ENCODE results near the gene AURKAIP1.

AURKAIP1 gene

DNA sequence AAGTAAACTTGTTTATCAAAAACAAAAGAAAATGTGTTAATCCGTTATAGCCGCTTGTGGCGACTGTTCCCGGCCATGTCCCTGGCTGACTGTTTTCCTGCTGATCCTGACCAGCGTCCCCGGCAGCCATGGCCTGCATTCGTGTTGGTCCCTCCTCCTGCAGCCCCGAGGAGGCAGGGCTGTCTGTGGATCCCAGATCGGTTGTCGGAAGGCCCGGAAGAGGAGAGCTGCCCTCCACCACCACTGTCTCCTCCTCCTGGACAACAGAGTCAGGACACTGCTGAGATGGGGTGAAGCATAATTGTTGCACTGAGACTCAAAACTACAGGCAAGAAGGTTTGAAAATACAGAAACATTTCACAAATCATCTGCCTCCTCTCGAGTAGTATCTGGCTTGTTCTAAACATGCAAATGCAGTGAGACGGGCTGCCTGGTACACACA lies 13.0 kb downstream of the AURKAIP1 start:
- H3K4me3 ChIP-seq (ENCODE audit: low read length in 2 of 2), result peak overlapping the region in 1 of 2 donors; percentile 28
- H3K36me3 ChIP-seq (ENCODE audit: control insufficient read depth in 2 of 2, insufficient read depth in 2 of 2, low read length in 2 of 2), result no peaks in the 10 kb centered on the region
- peaks cover 12 to 14% of the 10 kb centered on the region in 2 donors for H3K27me3 ChIP-seq (ENCODE audit: control insufficient read depth in 2 of 2, insufficient read depth in 2 of 2, low read length in 2 of 2)
- H3K9me3 ChIP-seq (ENCODE audit: control insufficient read depth in 2 of 2, low read length in 2 of 2), result no peaks in the 10 kb centered on the region
- H3K9ac ChIP-seq (ENCODE audit: low read depth in 1 of 2, low read length in 2 of 2), result peak overlapping the region in 1 of 2 donors; percentile 12
- peak overlapping the region; percentile 48 to 64 for H3K27ac ChIP-seq (ENCODE audit: low read depth in 2 of 2, low read length in 2 of 2)
- H3K4me1 ChIP-seq (ENCODE audit: control insufficient read depth in 2 of 2, insufficient read depth in 2 of 2, low read length in 2 of 2), result peaks cover 4% of the 10 kb centered on the region in 2 donors

DNA sequence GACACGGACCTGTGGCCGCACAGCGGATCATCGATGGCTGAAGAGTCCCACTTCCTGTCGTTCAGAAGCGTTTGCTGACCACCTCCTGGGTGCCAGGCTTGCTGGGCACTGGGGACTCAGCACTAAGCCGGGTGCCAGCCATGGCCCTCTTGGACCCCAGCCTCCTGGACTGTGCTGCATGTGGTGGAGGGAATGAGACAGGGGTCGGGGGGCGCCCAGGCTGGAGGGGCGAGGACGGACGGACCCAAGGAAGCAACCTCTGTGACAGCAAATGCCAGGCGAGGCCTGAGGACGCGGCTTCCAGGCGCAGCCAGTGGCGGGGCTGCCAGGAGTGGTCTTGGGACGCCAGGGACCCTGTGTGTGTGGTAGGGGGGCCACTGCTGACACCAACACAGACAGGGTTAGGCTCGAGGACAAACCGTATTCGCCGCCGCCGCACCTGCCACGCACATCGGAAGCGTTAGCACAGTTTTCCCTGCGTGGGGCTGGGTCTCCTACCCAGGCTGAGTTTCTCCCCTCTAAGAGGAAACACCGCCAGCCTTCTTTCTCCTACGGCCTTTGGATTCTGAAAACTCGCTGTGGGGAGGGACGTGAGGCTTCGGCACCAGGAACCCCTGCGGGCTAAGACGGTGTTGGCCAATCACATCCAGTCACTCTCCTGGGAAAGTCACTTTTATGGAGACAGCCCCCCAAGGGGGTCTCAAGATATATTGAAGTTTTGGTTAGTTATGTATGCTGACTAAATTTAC lies 13.6 kb downstream of the AURKAIP1 start:
- Histone ChIP-seq H3K9me3 (ENCODE audit: control insufficient read depth in 2 of 2, low read length in 2 of 2) (no peaks in the 10 kb centered on the region), H3K27ac (ENCODE audit: low read depth in 2 of 2, low read length in 2 of 2) (peak overlapping the region; percentile 48 to 64), H3K27me3 (ENCODE audit: control insufficient read depth in 2 of 2, insufficient read depth in 2 of 2, low read length in 2 of 2) (peaks cover 12 to 14% of the 10 kb centered on the region in 2 donors), H3K36me3 (ENCODE audit: control insufficient read depth in 2 of 2, insufficient read depth in 2 of 2, low read length in 2 of 2) (no peaks in the 10 kb centered on the region), H3K9ac (ENCODE audit: low read depth in 1 of 2, low read length in 2 of 2) (peak overlapping the region in 1 of 2 donors; percentile 12), H3K4me1 (ENCODE audit: control insufficient read depth in 2 of 2, insufficient read depth in 2 of 2, low read length in 2 of 2) (peaks cover 4% of the 10 kb centered on the region in 2 donors), H3K4me3 (ENCODE audit: low read length in 2 of 2) (no peak overlapping the region)

DNA sequence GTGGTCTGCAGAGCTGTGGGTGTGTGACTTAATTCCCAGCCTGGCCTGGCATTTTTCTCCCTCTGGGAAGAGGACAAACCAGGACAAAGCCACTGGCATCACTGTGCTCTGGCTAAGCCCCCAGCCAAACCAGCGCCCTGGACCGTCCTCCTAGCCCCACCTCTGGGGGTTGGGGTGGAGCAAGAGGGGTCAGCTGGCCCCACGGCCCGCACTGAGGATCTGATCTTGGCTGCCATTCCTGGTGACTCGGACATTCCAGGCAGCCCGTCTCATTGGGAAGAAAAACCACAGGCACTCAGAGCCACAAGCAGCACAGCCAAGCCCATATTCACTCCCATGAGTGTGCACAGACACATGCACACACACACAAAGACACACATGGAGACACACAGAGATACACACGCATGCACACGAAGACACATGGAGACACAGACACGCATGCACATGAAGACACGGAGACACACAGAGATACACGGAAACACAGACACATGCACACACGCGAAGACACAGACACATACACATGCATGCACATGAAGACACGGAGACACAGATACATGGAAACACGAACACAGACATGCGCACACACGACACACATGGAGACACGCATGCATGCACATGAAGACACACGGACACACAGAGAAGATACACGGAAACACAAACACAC lies 14.4 kb downstream of the AURKAIP1 start:
- peak overlapping the region; percentile 3 to 38 for H3K27ac ChIP-seq (ENCODE audit: low read depth in 2 of 2, low read length in 2 of 2)
- H3K9ac ChIP-seq (ENCODE audit: low read depth in 1 of 2, low read length in 2 of 2), result no peak overlapping the region
- H3K27me3 ChIP-seq (ENCODE audit: control insufficient read depth in 2 of 2, insufficient read depth in 2 of 2, low read length in 2 of 2), result peaks cover 12 to 14% of the 10 kb centered on the region in 2 donors
- H3K4me3 ChIP-seq (ENCODE audit: low read length in 2 of 2), result no peak overlapping the region
- no peaks in the 10 kb centered on the region for H3K9me3 ChIP-seq (ENCODE audit: control insufficient read depth in 2 of 2, low read length in 2 of 2)
- H3K4me1 ChIP-seq (ENCODE audit: control insufficient read depth in 2 of 2, insufficient read depth in 2 of 2, low read length in 2 of 2), result peaks cover 4% of the 10 kb centered on the region in 2 donors
- no peaks in the 10 kb centered on the region for H3K36me3 ChIP-seq (ENCODE audit: control insufficient read depth in 2 of 2, insufficient read depth in 2 of 2, low read length in 2 of 2)

DNA sequence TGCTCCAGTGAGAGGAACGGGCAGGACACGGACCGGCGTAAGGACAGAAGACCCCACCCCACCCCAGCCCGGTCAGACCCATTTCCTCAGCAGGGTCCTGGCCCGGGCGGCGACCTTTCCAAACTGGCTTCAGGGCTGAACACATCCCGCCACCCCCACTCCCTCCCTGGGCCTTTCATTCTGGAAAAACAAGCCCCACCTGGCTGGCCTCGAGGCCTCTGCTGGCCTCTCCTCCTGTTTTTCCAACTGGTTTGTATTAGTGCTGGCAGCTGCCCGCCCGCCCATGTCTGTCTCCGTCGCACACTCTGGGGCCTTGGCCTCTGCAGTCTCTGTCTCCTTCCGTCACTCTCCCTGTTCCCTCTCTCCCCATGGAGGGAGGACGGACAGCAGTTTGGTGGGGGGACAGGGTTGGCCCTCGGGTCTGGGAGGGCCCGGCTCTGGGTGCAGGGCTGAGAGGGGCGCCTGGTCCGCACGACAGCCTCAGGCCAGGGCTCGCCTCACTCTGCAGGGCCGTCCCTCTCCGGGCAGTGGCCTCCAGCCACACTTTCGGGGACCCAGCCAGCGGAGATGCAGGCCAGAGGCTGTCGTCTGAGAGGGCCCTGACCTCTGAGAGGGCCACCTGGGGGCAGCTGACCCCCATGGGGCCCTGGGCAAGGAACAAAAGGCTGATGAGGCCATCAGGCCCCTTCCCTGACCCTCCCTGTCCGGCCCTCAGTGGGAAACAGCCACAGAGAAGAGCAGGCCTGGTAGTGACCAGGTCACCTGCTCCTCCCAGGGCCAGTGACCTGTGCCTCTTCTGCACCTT lies 15.1 kb downstream of the AURKAIP1 start:
- Histone ChIP-seq H3K4me3 (ENCODE audit: low read length in 2 of 2) (no peak overlapping the region), H3K9ac (ENCODE audit: low read depth in 1 of 2, low read length in 2 of 2) (peak overlapping the region in 1 of 2 donors; percentile 42), H3K4me1 (ENCODE audit: control insufficient read depth in 2 of 2, insufficient read depth in 2 of 2, low read length in 2 of 2) (peaks cover 4% of the 10 kb centered on the region in 2 donors), H3K9me3 (ENCODE audit: control insufficient read depth in 2 of 2, low read length in 2 of 2) (no peaks in the 10 kb centered on the region), H3K27ac (ENCODE audit: low read depth in 2 of 2, low read length in 2 of 2) (peak overlapping the region; percentile 79 to 82), H3K36me3 (ENCODE audit: control insufficient read depth in 2 of 2, insufficient read depth in 2 of 2, low read length in 2 of 2) (no peaks in the 10 kb centered on the region), H3K27me3 (ENCODE audit: control insufficient read depth in 2 of 2, insufficient read depth in 2 of 2, low read length in 2 of 2) (peaks cover 12 to 14% of the 10 kb centered on the region in 2 donors)

GRCh38 chr1:1359308-1359663 lies 15.7 kb downstream of the AURKAIP1 start:
- Histone ChIP-seq H3K4me3 (ENCODE audit: low read length in 2 of 2) (no peak overlapping the region), H3K27me3 (ENCODE audit: control insufficient read depth in 2 of 2, insufficient read depth in 2 of 2, low read length in 2 of 2) (peaks cover 15 to 16% of the 10 kb centered on the region in 2 donors), H3K27ac (ENCODE audit: low read depth in 2 of 2, low read length in 2 of 2) (peak overlapping the region; percentile 79 to 82), H3K36me3 (ENCODE audit: control insufficient read depth in 2 of 2, insufficient read depth in 2 of 2, low read length in 2 of 2) (no peaks in the 10 kb centered on the region), H3K4me1 (ENCODE audit: control insufficient read depth in 2 of 2, insufficient read depth in 2 of 2, low read length in 2 of 2) (peaks cover 4% of the 10 kb centered on the region in 2 donors), H3K9me3 (ENCODE audit: control insufficient read depth in 2 of 2, low read length in 2 of 2) (no peaks in the 10 kb centered on the region), H3K9ac (ENCODE audit: low read depth in 1 of 2, low read length in 2 of 2) (peak overlapping the region in 1 of 2 donors; percentile 42)

DNA sequence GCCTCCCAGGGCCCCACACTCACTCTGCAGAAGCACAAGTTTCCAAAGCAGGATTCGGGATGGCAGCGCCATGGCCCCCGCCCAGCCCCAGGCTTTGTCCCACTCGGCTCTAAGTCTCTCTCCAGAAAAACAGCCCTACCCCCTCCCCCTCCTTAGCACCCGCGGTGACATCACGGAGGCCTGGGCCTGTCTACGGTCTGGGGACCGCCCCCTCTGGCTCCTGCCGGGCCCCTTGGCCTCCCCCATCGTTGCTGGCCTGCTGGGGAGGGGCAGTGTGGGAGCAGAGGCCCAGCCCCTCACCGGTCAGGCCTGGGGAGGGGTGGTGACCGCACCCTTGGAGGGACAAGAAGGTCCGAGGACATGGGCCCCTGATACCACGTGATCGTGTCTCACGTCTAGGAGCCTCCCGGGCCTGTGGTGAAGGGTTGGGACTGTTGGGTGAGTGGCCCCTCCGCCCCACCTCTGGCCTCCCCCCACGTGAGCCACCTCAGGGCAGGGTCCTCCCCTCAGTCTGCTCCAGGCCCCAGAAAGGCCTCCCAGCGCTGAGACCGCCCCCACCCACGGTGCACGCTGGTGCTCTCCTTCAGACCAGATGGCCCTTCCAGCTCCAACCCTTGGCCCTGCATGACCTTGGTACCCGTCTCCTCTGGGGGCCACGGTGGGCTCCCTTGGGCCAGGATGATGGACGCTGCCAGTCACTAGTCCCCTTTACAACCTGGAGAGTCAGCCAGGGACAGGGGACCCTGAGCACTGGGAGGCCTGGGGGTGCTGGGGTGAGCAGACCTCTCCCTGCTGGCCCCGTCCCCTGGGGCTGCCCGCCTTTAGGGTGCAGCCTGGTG lies 16.4 kb downstream of the AURKAIP1 start, which contains the start of gene MXRA8:
Gene MXRA8 (minus strand): TSS at position 123 of the 839 bp plus-strand sequence. CDS start 51 bp downstream, at position 72.
- peaks cover 4% of the 10 kb centered on the region in 2 donors for H3K4me1 ChIP-seq (ENCODE audit: control insufficient read depth in 2 of 2, insufficient read depth in 2 of 2, low read length in 2 of 2)
- H3K27ac ChIP-seq (ENCODE audit: low read depth in 2 of 2, low read length in 2 of 2), result peak within 1 kb of the TSS; percentile 79 to 82
- peak within 1 kb of the TSS; percentile 27 to 65 for H3K4me3 ChIP-seq (ENCODE audit: low read length in 2 of 2)
- peaks cover 0 to under 1% of the 10 kb centered on the region in 2 donors for H3K36me3 ChIP-seq (ENCODE audit: control insufficient read depth in 2 of 2, insufficient read depth in 2 of 2, low read length in 2 of 2)
- no peaks in the 10 kb centered on the region for H3K9me3 ChIP-seq (ENCODE audit: control insufficient read depth in 2 of 2, low read length in 2 of 2)
- H3K27me3 ChIP-seq (ENCODE audit: control insufficient read depth in 2 of 2, insufficient read depth in 2 of 2, low read length in 2 of 2), result peaks cover 16 to 20% of the 10 kb centered on the region in 2 donors
- peak within 1 kb of the TSS; percentile 52 to 63 for H3K9ac ChIP-seq (ENCODE audit: low read depth in 1 of 2, low read length in 2 of 2)

GRCh38 chr1:1357871-1358432 lies 17.1 kb downstream of the AURKAIP1 start:
- H3K4me3 ChIP-seq (ENCODE audit: low read length in 2 of 2), result peak overlapping the region; percentile 27 to 65
- peaks cover 4% of the 10 kb centered on the region in 2 donors for H3K4me1 ChIP-seq (ENCODE audit: control insufficient read depth in 2 of 2, insufficient read depth in 2 of 2, low read length in 2 of 2)
- no peaks in the 10 kb centered on the region for H3K9me3 ChIP-seq (ENCODE audit: control insufficient read depth in 2 of 2, low read length in 2 of 2)
- H3K27me3 ChIP-seq (ENCODE audit: control insufficient read depth in 2 of 2, insufficient read depth in 2 of 2, low read length in 2 of 2), result peaks cover 16 to 25% of the 10 kb centered on the region in 2 donors
- H3K36me3 ChIP-seq (ENCODE audit: control insufficient read depth in 2 of 2, insufficient read depth in 2 of 2, low read length in 2 of 2), result peaks cover 0 to 3% of the 10 kb centered on the region in 2 donors
- H3K9ac ChIP-seq (ENCODE audit: low read depth in 1 of 2, low read length in 2 of 2), result peak overlapping the region; percentile 52 to 63
- peak overlapping the region; percentile 79 to 82 for H3K27ac ChIP-seq (ENCODE audit: low read depth in 2 of 2, low read length in 2 of 2)

DNA sequence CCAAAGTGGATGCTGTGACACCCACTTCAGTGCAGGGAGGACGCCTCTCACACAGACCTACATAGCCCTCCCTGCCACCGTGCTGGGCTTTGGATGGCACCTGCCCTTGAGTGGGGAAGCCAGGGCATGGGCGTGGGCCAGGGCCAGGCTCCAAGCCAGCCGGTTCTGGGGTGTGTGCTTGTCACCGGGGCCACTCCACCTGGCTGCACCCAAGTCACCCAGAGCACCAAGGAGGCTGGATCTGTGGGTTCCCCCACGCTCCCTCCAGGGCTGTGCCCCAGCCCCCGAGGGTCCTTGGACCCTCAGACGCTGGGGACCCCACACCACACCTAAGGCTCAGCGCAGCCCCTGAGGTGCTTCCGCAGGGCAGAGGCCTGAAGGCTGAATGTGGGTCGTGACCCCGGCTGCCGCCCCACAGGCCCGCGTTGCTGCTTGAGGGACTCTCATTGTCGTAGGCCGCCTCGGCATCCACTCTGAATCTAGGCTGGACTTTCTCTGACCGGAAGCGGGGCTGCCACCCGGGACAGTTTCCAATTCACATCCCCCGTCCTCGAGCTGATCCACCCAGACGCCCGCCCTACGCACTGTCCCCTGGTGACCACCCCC lies 18.1 kb downstream of the AURKAIP1 start:
- H3K27me3 ChIP-seq (ENCODE audit: control insufficient read depth in 2 of 2, insufficient read depth in 2 of 2, low read length in 2 of 2), result peaks cover 18 to 25% of the 10 kb centered on the region in 2 donors
- no peaks in the 10 kb centered on the region for H3K9me3 ChIP-seq (ENCODE audit: control insufficient read depth in 2 of 2, low read length in 2 of 2)
- H3K4me3 ChIP-seq (ENCODE audit: low read length in 2 of 2), result peak overlapping the region; percentile 27 to 65
- peaks cover 0 to 3% of the 10 kb centered on the region in 2 donors for H3K36me3 ChIP-seq (ENCODE audit: control insufficient read depth in 2 of 2, insufficient read depth in 2 of 2, low read length in 2 of 2)
- H3K27ac ChIP-seq (ENCODE audit: low read depth in 2 of 2, low read length in 2 of 2), result peak overlapping the region; percentile 79 to 82
- H3K9ac ChIP-seq (ENCODE audit: low read depth in 1 of 2, low read length in 2 of 2), result peak overlapping the region in 1 of 2 donors; percentile 26
- peaks cover 2 to 4% of the 10 kb centered on the region in 2 donors for H3K4me1 ChIP-seq (ENCODE audit: control insufficient read depth in 2 of 2, insufficient read depth in 2 of 2, low read length in 2 of 2)
